GM20431 (cell line): ENCODE measurements around the gene GSDME.
"Not testable (repeated sequence)": the region's sequence is repeated elsewhere in the genome, so short reads cannot be mapped to it uniquely, and the experiment has no call there.

Experiments
- in situ Hi-C: fragments of 300-500 bp; cut with MseI, MboI; formaldehyde crosslinking; loops from one replicate; pipeline ENCODE4 v1.15.0; 2020; ENCODE audit warnings: low sequenced_read_pairs; ENCODE audit not compliant: unreplicated experiment

Gene GSDME

GRCh38 chr7:24757353-24758275, at the start of gene GSDME:
GSDME (minus strand) TSS chr7:24757464; CDS start chr7:24749774, 7,690 bp downstream.
- in situ Hi-C loops = no loop called here

- in situ Hi-C loops = no loop called here
Observed at GRCh38 chr7:24802300-24802699, 45.0 kb upstream of the GSDME start.

- in situ Hi-C loops = no loop called here
Observed at GRCh38 chr7:24801883-24802282, 44.6 kb upstream of the GSDME start.

GRCh38 chr7:24800667-24801066, 43.4 kb upstream of the GSDME start:
- in situ Hi-C loops = no loop called here

GRCh38 chr7:24800073-24800472, 42.8 kb upstream of the GSDME start:
- in situ Hi-C loops = no loop called here

DNA sequence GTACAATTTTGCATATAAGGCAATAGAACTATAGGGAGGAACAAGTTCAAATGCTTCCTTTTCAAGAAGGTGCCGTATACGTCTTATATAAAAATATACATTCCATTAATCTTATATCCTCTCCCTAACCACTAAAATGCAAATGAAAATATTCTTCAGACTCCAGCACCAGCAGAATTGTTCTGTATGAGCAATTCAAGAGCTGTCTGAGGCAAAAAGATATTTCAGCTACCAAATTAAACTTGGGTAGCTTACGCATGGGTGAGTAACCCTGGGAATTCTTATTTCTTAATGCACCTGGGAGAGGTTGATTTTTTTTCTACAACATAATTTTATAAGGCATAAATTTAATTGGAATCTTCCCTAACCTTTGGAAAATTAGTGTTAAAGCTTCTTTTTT, 42.2 kb upstream of the GSDME start:
- in situ Hi-C loops = no loop called here

DNA sequence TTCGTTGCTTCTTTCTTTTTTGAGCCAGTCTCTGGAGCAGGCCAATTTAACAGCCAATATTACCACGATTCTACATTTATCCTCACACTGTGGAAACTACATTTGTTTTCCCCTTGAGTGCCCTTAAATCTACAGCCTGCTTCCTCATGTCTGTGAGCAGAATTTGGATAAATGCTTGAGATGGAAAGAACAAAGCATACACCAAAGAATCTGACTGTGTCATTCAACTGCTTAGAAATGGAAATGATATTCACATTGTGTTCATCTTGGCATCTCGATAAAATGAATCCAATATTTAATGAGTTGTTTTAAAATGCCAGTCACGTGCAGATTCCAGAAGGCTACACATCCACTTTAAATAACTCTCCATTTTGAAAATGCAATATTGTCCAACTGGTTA, 41.0 kb upstream of the GSDME start:
- in situ Hi-C loops = no loop called here

DNA sequence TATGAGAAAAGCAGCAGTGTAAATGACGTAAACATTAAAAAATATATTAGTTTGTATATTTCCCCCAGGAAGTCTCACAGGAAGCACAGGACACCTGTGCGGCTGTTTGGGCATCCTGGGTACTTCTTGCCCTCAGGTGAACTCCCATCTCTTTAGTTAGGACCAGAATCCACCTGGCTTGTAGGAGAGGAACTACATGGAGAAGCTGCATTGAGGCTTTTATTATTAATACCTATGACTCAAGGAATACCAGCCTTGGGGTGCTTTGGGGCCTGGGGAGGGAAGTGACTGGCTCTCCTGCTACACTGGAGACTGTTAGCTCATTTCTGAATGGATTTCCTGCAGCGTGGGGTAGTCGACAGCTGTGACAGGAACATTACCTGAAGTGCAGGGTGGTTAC, 40.0 kb upstream of the GSDME start:
- in situ Hi-C loops = no loop called here

- in situ Hi-C loops = no loop called here
Observed at GRCh38 chr7:24795407-24795767, 38.1 kb upstream of the GSDME start.

- in situ Hi-C loops = not testable (repeated sequence)
Observed at GRCh38 chr7:24794751-24795406, 37.6 kb upstream of the GSDME start.

GRCh38 chr7:24793982-24794648, 36.9 kb upstream of the GSDME start:
- in situ Hi-C loops = no loop called here

- in situ Hi-C loops = no loop called here
Observed at GRCh38 chr7:24788961-24789576, 31.8 kb upstream of the GSDME start.

DNA sequence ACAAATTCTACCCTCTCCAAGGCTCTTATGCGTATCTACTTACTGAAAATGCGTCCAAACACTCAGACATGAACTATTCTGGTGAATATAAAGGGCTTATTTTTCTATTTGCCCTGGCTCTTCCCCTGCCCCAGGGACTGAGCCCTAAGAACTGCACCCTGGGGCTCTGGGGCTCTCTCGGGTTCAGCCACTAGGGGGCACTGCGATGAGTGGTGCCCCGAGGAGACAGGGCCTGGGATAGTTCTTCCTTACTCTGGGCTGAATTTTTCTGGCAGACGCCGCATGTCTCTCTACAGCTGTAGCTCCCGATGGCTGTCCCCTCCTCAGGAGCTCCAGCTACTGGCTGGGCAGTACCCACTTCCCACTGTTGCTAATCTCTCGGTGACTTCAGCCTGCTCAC, 30.8 kb upstream of the GSDME start:
- in situ Hi-C loops = no loop called here

DNA sequence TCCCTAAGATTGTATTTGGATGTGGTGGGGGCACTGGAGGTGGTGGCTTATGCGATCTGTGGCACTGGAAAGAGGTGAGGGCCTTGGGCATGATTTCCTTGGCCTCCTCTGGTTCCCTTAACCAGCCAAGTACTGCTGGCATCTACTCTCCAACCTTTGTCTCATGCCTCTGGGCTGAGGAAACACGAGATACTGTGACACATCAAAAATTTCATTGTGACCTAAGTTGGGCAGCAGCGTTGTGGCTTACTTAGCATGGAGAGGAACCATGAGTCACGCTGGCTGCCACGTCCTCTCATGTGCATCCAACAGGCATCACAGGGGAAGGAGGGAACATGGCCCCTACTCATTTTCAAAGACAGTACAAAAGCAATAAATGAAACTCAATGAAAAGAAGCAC, 29.7 kb upstream of the GSDME start:
- in situ Hi-C loops = no loop called here

DNA sequence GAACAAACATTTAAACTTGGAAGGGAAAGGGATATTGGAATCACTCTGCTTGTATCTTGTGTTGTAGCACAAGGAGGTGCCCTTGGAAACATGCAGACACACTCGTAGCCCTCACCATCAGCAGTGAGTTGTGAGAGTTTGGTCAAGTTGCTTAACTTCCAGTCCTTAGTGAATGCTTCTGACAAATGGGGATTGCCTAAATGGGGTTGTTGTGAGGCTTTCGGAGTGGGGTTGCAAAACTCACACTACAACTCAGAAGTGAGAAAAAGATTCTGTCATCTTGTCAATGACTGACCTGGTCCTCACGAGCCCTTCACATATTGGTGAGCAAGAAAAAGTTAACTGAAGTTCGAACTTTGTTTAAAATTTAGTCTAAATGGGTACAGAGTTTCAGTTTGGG, 29.0 kb upstream of the GSDME start:
- in situ Hi-C loops = no loop called here

DNA sequence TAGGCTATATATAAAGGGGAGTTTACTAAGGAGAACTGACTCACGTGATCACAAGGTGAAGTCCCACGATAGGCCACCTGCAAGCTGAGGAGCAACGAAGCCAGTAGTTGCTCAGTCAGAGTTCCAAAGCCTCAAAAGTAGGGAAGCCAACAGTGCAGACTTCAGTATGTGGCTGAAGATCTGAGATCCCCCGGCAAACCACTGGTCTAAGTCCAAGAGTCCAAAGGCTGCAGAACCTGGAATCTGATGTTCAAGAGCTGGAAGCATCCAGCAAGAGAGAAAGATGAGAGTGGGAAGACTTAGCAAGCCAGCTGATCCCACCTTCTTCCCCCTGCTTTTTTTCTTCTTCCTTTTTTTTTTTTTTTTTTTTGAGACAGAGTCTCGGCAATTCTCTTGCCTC, 27.0 kb upstream of the GSDME start:
- in situ Hi-C loops = no loop called here

GRCh38 chr7:24783698-24784097, 26.4 kb upstream of the GSDME start:
- in situ Hi-C loops = no loop called here

DNA sequence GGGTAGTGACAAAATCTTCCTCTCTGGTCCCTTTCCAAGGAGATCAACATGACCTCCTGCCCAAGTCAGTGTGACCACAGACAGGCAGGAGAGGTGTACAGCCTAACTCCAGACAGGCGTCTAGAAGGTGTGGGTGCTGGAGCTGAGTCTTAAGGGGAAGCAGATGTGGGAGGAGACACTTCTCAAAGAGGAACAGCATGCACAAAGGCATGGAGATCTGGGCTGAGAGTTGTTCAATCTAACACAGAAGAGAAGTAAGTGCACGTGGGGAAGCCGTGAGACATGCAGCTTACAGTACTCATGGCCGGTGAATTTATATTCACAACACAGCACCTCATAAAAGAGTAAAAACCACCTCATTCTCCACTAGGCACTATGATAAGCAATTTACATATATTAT, 23.8 kb upstream of the GSDME start:
- in situ Hi-C loops = no loop called here

GRCh38 chr7:24779283-24779655, 22.0 kb upstream of the GSDME start:
- in situ Hi-C loops = no loop called here

- in situ Hi-C loops = no loop called here
Observed at GRCh38 chr7:24778543-24779282, 21.4 kb upstream of the GSDME start.
